H1 (cell line): Measurements from ENCODE around the gene MIA3. TPM values are rescaled to one million over a fixed set of nuclear protein-coding genes. Genes with fewer than 3 reads are reported as not detected.

Experiments used
- CTCF ChIA-PET: fragments of 300-600 bp; sonication (Branson Sonifier 250); formaldehyde crosslinking; loops from one replicate; lab custom pipeline; 2021; ENCODE audit not compliant: partially characterized antibody; lab: Charles Lee
- POLR2A ChIA-PET: fragments of 300-600 bp; sonication (Branson Sonifier 250); formaldehyde crosslinking; loops from one replicate; lab custom pipeline; 2021; ENCODE audit warnings: inconsistent platforms; ENCODE audit not compliant: partially characterized antibody; lab: Charles Lee
- DNase-seq, 2 experiments: peaks; one replicate each; pipeline versions ENCODE4 v3.0.0 to v3.0.0-alpha.2; 2010 to 2022; ENCODE audit warnings: low spot score in 2 of 2, low read depth in 1 of 2, mixed read lengths in 1 of 2
- FAIRE-seq: peaks from 2 replicates; lab custom pipeline; 2011; peaks lifted over from hg19 to GRCh38; lab: Jason Lieb, UNC
- H2AFZ ChIP-seq: 2 replicates; pipeline ENCODE4 v1.8.1; 2012; ENCODE audit warnings: low read length, inconsistent platforms
- H2AK5ac ChIP-seq: 2 replicates; pipeline ENCODE4 v1.6.1; 2013; ENCODE audit warnings: low read depth, low read length
- H2BK120ac ChIP-seq: replicated peaks from 2 replicates; pipeline ENCODE3; 2013; ENCODE audit warnings: low read depth, low read length, inconsistent platforms
- H2BK12ac ChIP-seq: 2 replicates; pipeline ENCODE4 v1.6.1; 2013; ENCODE audit warnings: low read depth, low read length
- H2BK15ac ChIP-seq: 2 replicates; pipeline ENCODE4 v1.6.1; 2013; ENCODE audit warnings: low read length
- H2BK20ac ChIP-seq: 2 replicates; pipeline ENCODE4 v1.6.1; 2013; ENCODE audit warnings: low read length
- H2BK5ac ChIP-seq: 2 replicates; pipeline ENCODE4 v1.6.1; 2013; ENCODE audit warnings: low read depth, low read length
- H3K14ac ChIP-seq: 2 replicates; pipeline ENCODE4 v1.6.1; 2013; ENCODE audit warnings: inconsistent platforms; ENCODE audit not compliant: insufficient read length
- H3K18ac ChIP-seq: 2 replicates; pipeline ENCODE4 v1.6.1; 2013; ENCODE audit warnings: low read length; ENCODE audit errors: extremely low read depth
- H3K23ac ChIP-seq: 2 replicates; pipeline ENCODE4 v1.6.1; 2013; ENCODE audit warnings: inconsistent platforms; ENCODE audit not compliant: insufficient read length
- H3K23me2 ChIP-seq: 2 replicates; pipeline ENCODE4 v1.6.1; 2013; ENCODE audit warnings: low read depth, low read length
- H3K27ac ChIP-seq: 2 replicates; pipeline ENCODE4 v1.6.1; 2011; ENCODE audit warnings: low read depth, low read length, inconsistent platforms
- H3K27me3 ChIP-seq, 4 experiments: replicated peaks in 1 of 4; 1 replicate in 1 of 4; 2 replicates in 3 of 4; pipeline versions ENCODE4 v1.6.1 to v1.8.1; 2011 to 2013; ENCODE audit warnings: low read length in 3 of 4, mild to moderate bottlenecking in 3 of 4, inconsistent platforms in 2 of 4, mixed read lengths in 2 of 4, moderate library complexity in 1 of 4; ENCODE audit not compliant: control insufficient read depth in 3 of 4, insufficient read depth in 3 of 4; ENCODE audit errors: extremely low read depth in 1 of 4
- H3K36me3 ChIP-seq, 4 experiments: 2 replicates each; pipeline versions ENCODE4 v1.6.1 to v1.8.1; 2011 to 2013; ENCODE audit warnings: mild to moderate bottlenecking in 4 of 4, low read length in 3 of 4, moderate library complexity in 2 of 4, control low read depth in 1 of 4, inconsistent platforms in 1 of 4; ENCODE audit not compliant: insufficient read depth in 4 of 4, control insufficient read depth in 2 of 4
- H3K4ac ChIP-seq: replicated peaks from 2 replicates; pipeline ENCODE3; 2013; ENCODE audit warnings: low read length, low read depth, mixed read lengths, inconsistent platforms; ENCODE audit not compliant: insufficient read length
- H3K4me1 ChIP-seq, 4 experiments: replicated peaks in 1 of 4; 1 replicate in 1 of 4; 2 replicates in 3 of 4; pipeline versions ENCODE4 v1.6.1 to v1.8.1; 2011 to 2013; ENCODE audit warnings: low read length in 3 of 4, inconsistent platforms in 2 of 4, mixed read lengths in 1 of 4; ENCODE audit not compliant: insufficient read depth in 4 of 4, control insufficient read depth in 3 of 4
- H3K4me2 ChIP-seq, 2 experiments: 2 replicates each; pipeline versions ENCODE4 v1.6.1 to v1.8.1; 2011 to 2013; ENCODE audit warnings: low read depth in 2 of 2, low read length in 2 of 2, control low read depth in 1 of 2, inconsistent platforms in 1 of 2, mild to moderate bottlenecking in 1 of 2; ENCODE audit not compliant: insufficient read depth in 1 of 2
- H3K4me3 ChIP-seq, 4 experiments: fragments of 200-600, 300-600 bp in 1 of 4; sonication (generic), shearing (Covaris generic), sonication (Bioruptor Twin) in 1 of 4; 2 replicates each; pipeline versions ENCODE4 v1.5.1 to v1.8.1; 2011 to 2016; ENCODE audit warnings: low read length in 4 of 4, low read depth in 3 of 4, control low read depth in 2 of 4, inconsistent platforms in 2 of 4, mild to moderate bottlenecking in 2 of 4, mixed read lengths in 1 of 4, moderate library complexity in 1 of 4; ENCODE audit not compliant: insufficient read depth in 2 of 4; ENCODE audit errors: extremely low read depth in 1 of 4
- H3K56ac ChIP-seq: replicated peaks from 2 replicates; pipeline ENCODE3; 2013; ENCODE audit warnings: low read depth, mild to moderate bottlenecking, mixed read lengths, low read length, inconsistent platforms; ENCODE audit not compliant: insufficient read length
- H3K79me1 ChIP-seq: 2 replicates; pipeline ENCODE4 v1.6.1; 2013; ENCODE audit warnings: low read depth, low read length, control low read depth
- H3K79me2 ChIP-seq, 2 experiments: 2 replicates each; pipeline versions ENCODE4 v1.6.1 to v1.8.1; 2012 to 2013; ENCODE audit warnings: low read length in 2 of 2, mild to moderate bottlenecking in 2 of 2, inconsistent platforms in 1 of 2; ENCODE audit not compliant: insufficient read depth in 2 of 2, control insufficient read depth in 1 of 2
- H3K9ac ChIP-seq, 4 experiments: replicated peaks in 1 of 4; 1 replicate in 1 of 4; 2 replicates in 3 of 4; pipeline versions ENCODE4 v1.6.1 to v1.8.1; 2011 to 2013; ENCODE audit warnings: low read depth in 3 of 4, low read length in 3 of 4, control low read depth in 2 of 4, mild to moderate bottlenecking in 2 of 4, moderate library complexity in 2 of 4, inconsistent platforms in 1 of 4; ENCODE audit errors: extremely low read depth in 1 of 4
- H3K9me3 ChIP-seq, 2 experiments: 2 replicates each; pipeline versions ENCODE4 v1.6.1 to v1.8.1; 2012 to 2013; ENCODE audit warnings: mild to moderate bottlenecking in 2 of 2, moderate library complexity in 2 of 2, control low read depth in 1 of 2, inconsistent platforms in 1 of 2, low read depth in 1 of 2, low read length in 1 of 2, mixed read lengths in 1 of 2; ENCODE audit not compliant: insufficient read depth in 2 of 2
- H4K20me1 ChIP-seq, 2 experiments: replicated peaks in 1 of 2; 2 replicates each; pipeline versions ENCODE3 to v1.8.1; 2011 to 2013; ENCODE audit warnings: inconsistent platforms in 2 of 2, low read length in 2 of 2, mild to moderate bottlenecking in 1 of 2; ENCODE audit not compliant: insufficient read depth in 2 of 2, control insufficient read depth in 1 of 2
- H4K5ac ChIP-seq: 2 replicates; pipeline ENCODE4 v1.6.1; 2013; ENCODE audit warnings: low read length, low read depth, mixed read lengths, inconsistent platforms; ENCODE audit not compliant: insufficient read length
- H4K8ac ChIP-seq: 2 replicates; pipeline ENCODE4 v1.8.0; 2013; ENCODE audit warnings: mild to moderate bottlenecking, moderate library complexity, low read length, inconsistent platforms; ENCODE audit not compliant: insufficient read depth; ENCODE audit errors: extremely low read depth
- H4K91ac ChIP-seq: replicated peaks from 2 replicates; pipeline ENCODE3; 2013; ENCODE audit warnings: low read length, mixed read lengths, inconsistent platforms; ENCODE audit not compliant: insufficient read length
- ATF2 ChIP-seq: IDR thresholded peaks from 2 replicates; pipeline ENCODE4 v1.6.1; 2012; ENCODE audit warnings: low read length, inconsistent platforms
- CBX8 ChIP-seq: fragments of 300-800, 300-1000 bp; sonication (generic); IDR thresholded peaks from 2 replicates; pipeline ENCODE4 v1.7.1; 2016; ENCODE audit warnings: low read depth, low read length, borderline replicate concordance
- GABPA ChIP-seq: IDR thresholded peaks from 2 replicates; pipeline ENCODE4 v1.6.1; 2011; ENCODE audit warnings: mild to moderate bottlenecking, low read length, moderate library complexity, borderline replicate concordance; ENCODE audit not compliant: insufficient read depth
- RBBP5 ChIP-seq: IDR thresholded peaks from 2 replicates; pipeline ENCODE4 v1.7.1; 2012; ENCODE audit warnings: low read depth, mild to moderate bottlenecking, inconsistent platforms, low read length, moderate library complexity, borderline replicate concordance
- SRF ChIP-seq: IDR thresholded peaks from 2 replicates; pipeline ENCODE4 v1.6.1; 2011; ENCODE audit warnings: mild to moderate bottlenecking, low read depth, low read length, moderate library complexity
- YY1 ChIP-seq: IDR thresholded peaks from 2 replicates; pipeline ENCODE4 v1.6.1; 2011; ENCODE audit warnings: low read depth, mild to moderate bottlenecking, low read length
- WGBS, 2 experiments: shearing (Covaris generic) in 1 of 2; methylation state at CpG; one replicate each; pipeline versions ENCODE4 v1.1.6 to v1.1.7; 2013 to 2015; ENCODE audit warnings: low lambda C conversion rate in 2 of 2, mixed read lengths in 2 of 2, inconsistent platforms in 1 of 2, low coverage in 1 of 2, missing lambda C conversion rate in 1 of 2; ENCODE audit not compliant: insufficient replicate concordance in 2 of 2, insufficient coverage in 1 of 2, insufficient read length in 1 of 2; ENCODE audit errors: extremely low coverage in 1 of 2, missing lambda C conversion rate in 1 of 2; 5-methylcytosine and 5-hydroxymethylcytosine counted together
- polyA plus RNA-seq, 7 experiments: library from polyadenylated mRNA; depleted of rRNA in 3 of 7; stranded (reverse) in 5 of 7; unstranded in 2 of 7; fragments of >200 nt in 5 of 7; fragments of 200-250 nt in 2 of 7; gene quantifications; 1 replicate in 5 of 7; 2 replicates in 1 of 7; 4 replicates in 1 of 7; pipeline versions ENCODE4 v1.2.1 to v1.2.3, GENCODE V29; 2011 to 2013; ENCODE audit warnings: missing spikeins in 2 of 7, mixed read lengths in 2 of 7
- total RNA-seq: library from RNA; stranded (reverse); fragmentation: NEBNext Ultra II Directional; extraction: Animal tissue kit (Norgen Biotek cat#: 25700); gene quantifications from 2 replicates; pipeline ENCODE4 v1.2.1, GENCODE V29; 2021

Gene MIA3
- total and polyA plus RNA-seq, 2 of the 8 experiments (the other 6 are each of a cell fraction or from before 2014, with no cell fraction given) = 69.0 to 105 TPM

GRCh38 chr1:222582099-222582774, 35.7 kb upstream of the MIA3 start:
- no peak overlapping the region for H4K91ac ChIP-seq
- ChIA-PET POLR2A (no interaction called here), CTCF (interaction anchor here (0.6 kb wide), 1 partner anchor 872 kb away, joined by 4 read pairs; no protein-coding TSS in a partner anchor)
- no peaks in the 10 kb centered on the region for H3K23me2 ChIP-seq
- H3K79me1 ChIP-seq = no peaks in the 10 kb centered on the region; the same call in 1 of the 2 replicates
- no peak overlapping the region for H3K27ac ChIP-seq
- H3K9ac ChIP-seq = no peak overlapping the region
- no peak overlapping the region for H2AFZ ChIP-seq
- no peak overlapping the region for H3K4ac ChIP-seq
- H2BK20ac ChIP-seq = no peak overlapping the region
- no peaks in the 10 kb centered on the region for H3K27me3 ChIP-seq
- no peak for DNase-seq
- no peaks in the 10 kb centered on the region for H3K4me1 ChIP-seq
- no peak for FAIRE-seq
- H3K23ac ChIP-seq = no peak overlapping the region
- no peak overlapping the region for H3K4me3 ChIP-seq
- WGBS, 2 experiments = 93% methylated on average over 4 of the region's 4 CpGs; no CpG with 5 or more reads in 1 of the 2 experiments
- H2AK5ac ChIP-seq = no peak overlapping the region
- no peak overlapping the region for H2BK12ac ChIP-seq
- no peak overlapping the region for H2BK5ac ChIP-seq
- H2BK15ac ChIP-seq = no peak overlapping the region
- no peak overlapping the region for H3K4me2 ChIP-seq
- H3K36me3 ChIP-seq = peaks cover 2 to 35% (median 18%) of the 10 kb centered on the region in 4 experiments; a peak in 7 of 8 replicates
- no peak overlapping the region for H3K18ac ChIP-seq
- no peak overlapping the region for H4K5ac ChIP-seq
- no peak overlapping the region for H4K8ac ChIP-seq
- no peak overlapping the region for H3K56ac ChIP-seq
- no peaks in the 10 kb centered on the region for H3K9me3 ChIP-seq
- TF ChIP-seq GABPA (no peak), SRF (no peak), CBX8 (no peak), RBBP5 (no peak), ATF2 (no peak), YY1 (no peak)
- H3K79me2 ChIP-seq = peaks cover 0 to 25% of the 10 kb centered on the region in 2 experiments; a peak in 2 of 4 replicates
- no peaks in the 10 kb centered on the region for H4K20me1 ChIP-seq
- no peak overlapping the region for H3K14ac ChIP-seq
- H2BK120ac ChIP-seq = no peak overlapping the region
